A673 (cell line): Measurements from ENCODE around the gene DMD.

Experiments used
- CTCF ChIP-seq: fragments of 300-800, 200-600 bp; sonication (generic); conservative IDR thresholded peaks from 2 replicates; pipeline ENCODE4 v1.5.1; 2017; ENCODE audit warnings: low read depth, mild to moderate bottlenecking, antibody characterized with exemption, low read length, moderate library complexity, mixed read lengths
- EZH2 ChIP-seq: fragments of 200-600 bp; sonication (generic); IDR thresholded peaks from 2 replicates; pipeline ENCODE4 v1.6.1; 2017; ENCODE audit warnings: borderline replicate concordance, low read depth, mild to moderate bottlenecking, mixed read lengths, antibody characterized with exemption, low read length; ENCODE audit not compliant: poor library complexity, severe bottlenecking

GRCh38 chrX:32087663-32088062 is 1123.7 kb downstream of the DMD start:
- TF ChIP-seq CTCF (no peak), EZH2 (no peak)
